T47D (cell line): ENCODE measurements around the gene EML6.
A peak's percentile ranks its signal among the peaks of the same experiment; 100 is the strongest.

ENCODE experiments used
- DNase-seq, 2 experiments: peaks; one replicate each; pipeline versions ENCODE4 v3.0.0 to v3.0.0-alpha.2; 2011 to 2012; ENCODE audit warnings: low read depth in 1 of 2, low spot score in 1 of 2
- JUND ChIP-seq: IDR thresholded peaks from 2 replicates; pipeline ENCODE4 v1.6.1; 2012; ENCODE audit warnings: low read depth
- in situ Hi-C: cut with HindIII; loops from 2 replicates; pipeline ENCODE4 v1.10.0; 2016; ENCODE audit warnings: low sequenced_read_pairs, low pct_unique_long_range_greater_than_20kb

The EML6 gene

GRCh38 chr2:54740333-54740732 is 16.9 kb downstream of the EML6 start:
- no peak for DNase-seq
- in situ Hi-C loops: no loop called here
- TF ChIP-seq JUND: no peak

- no peak for DNase-seq
- TF ChIP-seq JUND: no peak
- in situ Hi-C loops: no loop called here
Measured at GRCh38 chr2:54741250-54741649, 17.8 kb downstream of the EML6 start.

- TF ChIP-seq JUND: no peak
- in situ Hi-C loops: no loop called here
- DNase-seq: no peak
Measured at GRCh38 chr2:54750040-54750439, 26.6 kb downstream of the EML6 start.

GRCh38 chr2:54752439-54752838 is 29.0 kb downstream of the EML6 start:
- no peak for TF ChIP-seq JUND
- no peak for DNase-seq
- in situ Hi-C loops: no loop called here

- TF ChIP-seq JUND: no peak
- in situ Hi-C loops: no loop called here
- peak; percentile 3 to 32 for DNase-seq
Measured at GRCh38 chr2:54755641-54756326, 32.3 kb downstream of the EML6 start.

GRCh38 chr2:54757500-54757899 is 34.0 kb downstream of the EML6 start:
- DNase-seq: no peak
- no peak for TF ChIP-seq JUND
- in situ Hi-C loops: no loop called here

- DNase-seq: no peak
- in situ Hi-C loops: no loop called here
- no peak for TF ChIP-seq JUND
Measured at GRCh38 chr2:54758951-54759350, 35.5 kb downstream of the EML6 start.

GRCh38 chr2:54760310-54760709 is 36.8 kb downstream of the EML6 start:
- no peak for TF ChIP-seq JUND
- no peak for DNase-seq
- in situ Hi-C loops: no loop called here

GRCh38 chr2:54763636-54764291 is 40.3 kb downstream of the EML6 start:
- DNase-seq: peak in 1 of 2 experiments; percentile 37

GRCh38 chr2:54767921-54768320 is 44.5 kb downstream of the EML6 start:
- in situ Hi-C loops: no loop called here
- no peak for DNase-seq
- TF ChIP-seq JUND: no peak

More at GRCh38 chr2:54763636-54764291, 40.3 kb downstream of the EML6 start:
- no peak for TF ChIP-seq JUND
- in situ Hi-C loops: no loop called here

- in situ Hi-C loops: no loop called here
- no peak for DNase-seq
- no peak for TF ChIP-seq JUND
Measured at GRCh38 chr2:54768772-54769428, 45.4 kb downstream of the EML6 start.

GRCh38 chr2:54770211-54770610 is 46.7 kb downstream of the EML6 start:
- no peak for DNase-seq
- in situ Hi-C loops: no loop called here
- TF ChIP-seq JUND: no peak

GRCh38 chr2:54770676-54771075 is 47.2 kb downstream of the EML6 start:
- DNase-seq: no peak
- TF ChIP-seq JUND: no peak
- in situ Hi-C loops: no loop called here
